Testis (tissue), 3 donors: ENCODE results near the gene EPB41. TPM values are rescaled to one million over a fixed set of nuclear protein-coding genes. Genes with fewer than 3 reads are reported as not detected.
"Not testable (repeated sequence)": the region's sequence is repeated elsewhere in the genome, so short reads cannot be mapped to it uniquely, and the experiment has no call there.

ENCODE experiments used
- DNase-seq: peaks from one replicate; pipeline ENCODE4 v3.0.0-alpha.2; 2019
- H3K27ac ChIP-seq, 2 donors: fragments of 200-600 bp; sonication (generic); one replicate each; pipeline ENCODE4 v1.5.1; 2019
- H3K27me3 ChIP-seq: fragments of 200-600 bp; sonication (generic); one replicate; pipeline ENCODE4 v1.5.1; 2019
- H3K36me3 ChIP-seq: fragments of 200-600 bp; sonication (generic); one replicate; pipeline ENCODE4 v1.5.1; 2017; ENCODE audit warnings: low read depth; ENCODE audit errors: missing control alignments
- H3K4me1 ChIP-seq: fragments of 200-600 bp; sonication (generic); one replicate; pipeline ENCODE4 v1.5.1; 2019
- H3K4me3 ChIP-seq, 2 donors: fragments of 200-600 bp; sonication (generic); one replicate each; pipeline ENCODE4 v1.5.1; 2017 to 2019
- H3K9me3 ChIP-seq: fragments of 200-600 bp; sonication (generic); one replicate; pipeline ENCODE4 v1.5.1; 2017
- CTCF ChIP-seq, 3 experiments: fragments of 450-650 bp in 2 of 3; fragments of 200-600 bp in 1 of 3; sonication (generic) in 1 of 3; IDR thresholded peaks; one replicate each; pipeline ENCODE4 v1.5.1; 2016 to 2019; ENCODE audit warnings: antibody characterized with exemption in 3 of 3, mild to moderate bottlenecking in 2 of 3, moderate library complexity in 1 of 3
- POLR2A ChIP-seq: fragments of 450-650 bp; IDR thresholded peaks from one replicate; pipeline ENCODE4 v1.6.1; 2017; ENCODE audit warnings: antibody characterized with exemption, mild to moderate bottlenecking, moderate library complexity
- WGBS, 2 donors: methylation state at CpG; one replicate each; pipeline ENCODE4 v1.1.5; 2018; 5-methylcytosine and 5-hydroxymethylcytosine counted together
- intact Hi-C: fragments of 100-400 bp; cut with DNase I; formaldehyde crosslinking; loops from one replicate; pipeline ENCODE4 v1.15.1; 2023; ENCODE audit warnings: low total_unique reads
- polyA plus RNA-seq: library from polyadenylated mRNA; stranded (reverse); fragments of 350-450 nt; fragmentation: Illumina TruSeq; extraction: RNeasy Lipid Tissue Mini Kit (QIAGEN cat#74804); gene quantifications from one replicate; pipeline ENCODE4 v1.2.3, GENCODE V29; 2014; ENCODE audit warnings: low read depth, low replicate concordance; ENCODE audit not compliant: insufficient read depth
- total RNA-seq, 2 donors: library from RNA; depleted of rRNA; stranded (reverse); fragments of >200 nt; gene quantifications; one replicate each; pipeline ENCODE4 v1.2.3, GENCODE V29; 2016

Gene EPB41
- total and polyA plus RNA-seq, 3 donors from 2014 or later = 23.5 to 66.5 (median 46.6) TPM

GRCh38 chr1:29144178-29144577 lies 229.8 kb downstream of the EPB41 start:
- Histone ChIP-seq H3K27ac (no peak overlapping the region), H3K4me1 (no peaks in the 10 kb centered on the region), H3K4me3 (no peak overlapping the region), H3K36me3 (no peaks in the 10 kb centered on the region), H3K9me3 (no peaks in the 10 kb centered on the region), H3K27me3 (no peaks in the 10 kb centered on the region)
- TF ChIP-seq CTCF (IDR thresholded peaks at IDR 0.05) = no peak
- TF ChIP-seq POLR2A = no peak
- 96 to 100% methylated on average over 2 of the region's 2 CpGs for WGBS, 2 donors
- intact Hi-C loops = no loop called here
- DNase-seq = no peak

GRCh38 chr1:29145739-29146437 lies 231.5 kb downstream of the EPB41 start:
- Histone ChIP-seq H3K4me3 (no peak overlapping the region), H3K9me3 (no peaks in the 10 kb centered on the region), H3K27ac (no peak overlapping the region), H3K27me3 (no peaks in the 10 kb centered on the region), H3K36me3 (no peaks in the 10 kb centered on the region), H3K4me1 (no peaks in the 10 kb centered on the region)
- DNase-seq = no peak
- 66 to 77% methylated on average over 8 of the region's 8 CpGs for WGBS, 2 donors
- intact Hi-C loops = no loop called here
- TF ChIP-seq POLR2A (no peak), CTCF (IDR thresholded peaks at IDR 0.05) (no peak)

- H3K9me3 ChIP-seq = no peaks in the 10 kb centered on the region
- H3K27me3 ChIP-seq = no peaks in the 10 kb centered on the region
- no peaks in the 10 kb centered on the region for H3K4me1 ChIP-seq
- 93 to 94% methylated on average over 35 of the region's 35 CpGs for WGBS, 2 donors
- DNase-seq = no peak
- intact Hi-C loops = no loop called here
- no peak overlapping the region for H3K27ac ChIP-seq
- H3K36me3 ChIP-seq = no peaks in the 10 kb centered on the region
- TF ChIP-seq POLR2A (no peak), CTCF (IDR thresholded peaks at IDR 0.05) (no peak)
- H3K4me3 ChIP-seq = no peak overlapping the region
Observed at GRCh38 chr1:29148656-29149491, 234.5 kb downstream of the EPB41 start.

GRCh38 chr1:29150346-29150745 lies 236.0 kb downstream of the EPB41 start:
- H3K4me1 ChIP-seq, H3K36me3 ChIP-seq, H3K9me3 ChIP-seq, H3K27ac ChIP-seq, DNase-seq, H3K27me3 ChIP-seq, intact Hi-C loops, H3K4me3 ChIP-seq: not testable (repeated sequence)
- WGBS, 2 donors = 96% methylated on average over 9 of the region's 9 CpGs

- Histone ChIP-seq H3K4me1 (peaks cover 17% of the 10 kb centered on the region), H3K36me3 (no peaks in the 10 kb centered on the region), H3K27ac (no peak overlapping the region), H3K9me3 (no peaks in the 10 kb centered on the region), H3K4me3 (no peak overlapping the region), H3K27me3 (no peaks in the 10 kb centered on the region)
- intact Hi-C loops = no loop called here
- WGBS, 2 donors = 86 to 88% methylated on average over 8 of the region's 8 CpGs
- TF ChIP-seq POLR2A (no peak), CTCF (IDR thresholded peaks at IDR 0.05) (no peak)
- no peak for DNase-seq
Observed at GRCh38 chr1:29152046-29152805, 237.9 kb downstream of the EPB41 start.
